HG02884 (cell line): ENCODE results near the gene HNRNPLL.
"Not testable (repeated sequence)": the region's sequence is repeated elsewhere in the genome, so short reads cannot be mapped to it uniquely, and the experiment has no call there.

Experiments
- ATAC-seq: cut with Tn5 transposase; IDR thresholded peaks from one replicate; pipeline ENCODE4 v1.9.1; 2021; ENCODE audit warnings: mild to moderate bottlenecking, moderate library complexity; ENCODE audit not compliant: unreplicated experiment

Gene HNRNPLL

DNA sequence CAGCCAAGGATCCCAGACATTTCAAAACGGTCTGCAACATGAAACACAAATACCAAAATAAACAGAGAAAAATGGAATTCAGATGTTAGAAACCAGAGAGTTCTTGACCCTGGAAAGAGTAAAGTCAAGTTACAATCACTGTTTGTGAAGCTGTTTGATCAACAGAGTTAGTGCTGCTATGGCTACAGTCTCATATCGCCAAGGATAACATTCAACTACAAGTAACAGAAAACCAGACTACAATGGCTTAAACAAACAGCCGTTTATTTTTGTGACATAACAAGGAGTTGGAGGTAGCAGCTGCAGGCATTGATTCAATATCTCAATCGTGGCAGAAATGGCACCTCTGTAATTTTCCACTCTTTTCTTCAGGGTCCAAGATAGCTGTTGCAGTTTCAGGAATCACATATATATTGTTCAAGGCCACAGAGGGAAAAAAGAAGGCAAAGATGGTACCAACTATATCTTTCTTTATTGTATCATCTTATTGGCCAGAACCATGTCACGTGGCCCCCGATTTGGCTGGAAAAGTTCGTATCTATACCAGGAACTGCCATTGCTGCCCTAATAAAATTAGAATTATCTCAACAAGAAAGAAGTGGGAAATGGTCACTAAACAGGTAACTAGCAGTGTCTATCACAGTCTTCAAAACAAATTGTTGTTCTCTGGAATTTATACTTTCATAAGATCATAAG lies 17.7 kb upstream of the HNRNPLL start:
- no peak for ATAC-seq

DNA sequence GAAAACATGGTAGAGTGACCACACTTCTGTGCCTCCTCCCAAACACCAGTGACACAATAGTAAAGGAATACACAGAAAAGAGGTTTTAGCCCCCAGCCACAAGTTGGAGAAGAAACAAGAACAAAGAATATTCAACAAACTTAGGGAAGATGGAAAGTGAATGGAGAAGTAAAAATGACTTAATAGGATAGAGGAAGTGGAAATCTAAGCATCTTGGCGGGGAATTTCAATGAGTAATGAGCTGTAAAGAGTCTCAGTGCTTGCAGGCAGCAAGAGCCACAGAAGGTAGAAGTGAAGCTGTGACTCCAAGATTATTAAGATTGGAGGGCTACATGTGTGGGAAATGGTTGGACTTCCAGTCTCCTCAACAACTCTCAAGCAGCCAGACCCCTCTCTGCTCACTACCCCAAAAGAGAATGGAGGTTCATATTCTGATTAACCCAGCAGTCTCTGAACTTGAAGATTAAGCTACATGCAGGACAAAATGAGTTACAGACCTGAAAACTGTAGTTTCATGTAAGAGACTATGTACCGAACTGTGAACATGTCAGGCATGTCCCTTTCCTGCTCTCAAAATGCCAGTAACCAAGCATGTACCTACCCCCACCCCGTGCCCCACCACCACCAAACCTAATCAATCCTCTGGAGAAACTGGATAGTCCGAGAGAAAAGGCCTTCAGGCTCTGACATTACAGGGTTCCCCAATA lies 16.9 kb upstream of the HNRNPLL start:
- peak; percentile 55 for ATAC-seq

DNA sequence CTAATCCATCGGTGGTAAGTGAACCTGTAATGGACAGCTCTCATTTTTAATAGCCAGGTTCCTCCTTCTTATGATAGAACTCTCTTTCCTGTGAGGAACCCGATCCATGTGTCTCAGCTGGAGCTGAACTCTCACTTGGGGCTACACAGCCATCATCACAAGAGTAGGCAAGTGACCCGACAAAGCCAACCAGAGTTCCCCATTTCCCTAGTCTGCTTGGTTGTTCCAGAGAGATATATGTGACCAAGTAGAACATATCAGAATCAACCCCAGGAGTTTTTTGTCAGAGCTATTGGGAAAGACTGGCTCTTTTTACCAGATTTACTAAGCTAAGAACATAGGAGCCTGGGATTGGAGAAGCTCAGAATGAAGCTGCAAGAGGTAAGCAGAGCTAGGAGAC lies 14.6 kb upstream of the HNRNPLL start:
- no peak for ATAC-seq

DNA sequence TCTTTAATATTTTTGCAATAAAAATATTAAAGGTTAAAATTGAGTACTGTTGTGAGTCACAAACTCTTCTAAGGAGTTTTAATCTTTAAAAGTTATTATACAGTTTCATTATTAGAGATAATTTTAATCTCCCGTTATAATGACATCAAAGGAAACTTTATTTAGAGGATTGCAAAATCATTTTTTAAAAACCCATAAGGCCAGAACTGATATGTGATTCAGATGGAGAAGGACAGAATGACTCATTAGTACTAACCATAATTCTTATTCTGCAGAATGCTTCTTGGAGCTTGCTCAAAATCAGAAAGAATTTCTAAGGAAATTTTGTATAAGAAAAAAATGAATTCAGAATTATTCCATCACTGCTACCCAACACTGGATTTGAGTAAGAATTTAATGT lies 12.5 kb upstream of the HNRNPLL start:
- ATAC-seq, result no peak

DNA sequence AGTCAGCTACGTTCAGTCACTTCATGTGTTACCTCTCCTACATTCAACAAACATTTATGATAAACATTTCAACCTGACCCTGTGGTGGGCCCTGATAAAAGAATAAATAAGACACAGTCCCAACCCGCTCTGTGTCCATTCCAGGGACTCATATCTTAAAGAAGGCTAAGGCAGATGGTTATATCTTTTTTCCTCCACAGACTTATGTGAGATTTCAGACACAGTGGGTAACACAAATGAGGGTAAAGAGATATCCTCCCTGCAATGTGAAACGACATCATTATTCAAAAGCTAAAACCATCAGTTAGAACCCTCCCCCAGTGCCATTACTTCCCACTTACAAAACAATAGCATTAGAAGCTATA lies 11.1 kb upstream of the HNRNPLL start:
- ATAC-seq, result no peak

DNA sequence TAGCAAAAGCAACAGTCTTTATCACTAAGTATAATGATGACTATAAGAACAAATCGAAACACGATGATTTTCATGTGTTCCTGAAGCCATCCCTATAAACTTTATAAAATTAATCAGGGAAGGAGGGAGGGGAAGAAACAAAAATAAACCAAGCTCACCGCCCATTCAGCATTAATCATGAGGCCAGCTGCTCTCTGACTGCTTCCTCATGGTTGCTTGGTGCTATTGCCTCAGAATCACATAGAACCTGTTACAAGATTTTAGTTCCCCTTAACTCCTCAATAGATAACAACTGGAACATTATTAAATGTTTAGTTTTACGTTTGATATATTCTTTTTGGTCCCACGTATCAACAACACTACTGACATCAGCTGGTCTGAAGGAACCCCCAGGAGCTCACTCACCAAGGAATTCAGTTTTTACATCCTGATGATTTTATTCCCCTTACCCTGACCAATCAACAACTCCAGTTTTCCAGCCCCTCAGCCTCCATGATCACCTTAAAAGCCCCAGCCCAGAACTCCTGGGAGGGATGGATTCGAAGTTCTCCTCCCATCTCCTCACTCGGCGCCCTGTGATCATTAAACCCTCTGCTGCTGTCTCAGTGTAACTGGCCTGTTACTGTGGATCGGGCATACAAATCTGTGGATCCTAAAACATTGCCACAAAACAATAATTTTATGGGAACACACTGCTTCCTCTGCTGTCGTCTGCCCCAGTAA lies 10.6 kb upstream of the HNRNPLL start:
- ATAC-seq, result no peak

DNA sequence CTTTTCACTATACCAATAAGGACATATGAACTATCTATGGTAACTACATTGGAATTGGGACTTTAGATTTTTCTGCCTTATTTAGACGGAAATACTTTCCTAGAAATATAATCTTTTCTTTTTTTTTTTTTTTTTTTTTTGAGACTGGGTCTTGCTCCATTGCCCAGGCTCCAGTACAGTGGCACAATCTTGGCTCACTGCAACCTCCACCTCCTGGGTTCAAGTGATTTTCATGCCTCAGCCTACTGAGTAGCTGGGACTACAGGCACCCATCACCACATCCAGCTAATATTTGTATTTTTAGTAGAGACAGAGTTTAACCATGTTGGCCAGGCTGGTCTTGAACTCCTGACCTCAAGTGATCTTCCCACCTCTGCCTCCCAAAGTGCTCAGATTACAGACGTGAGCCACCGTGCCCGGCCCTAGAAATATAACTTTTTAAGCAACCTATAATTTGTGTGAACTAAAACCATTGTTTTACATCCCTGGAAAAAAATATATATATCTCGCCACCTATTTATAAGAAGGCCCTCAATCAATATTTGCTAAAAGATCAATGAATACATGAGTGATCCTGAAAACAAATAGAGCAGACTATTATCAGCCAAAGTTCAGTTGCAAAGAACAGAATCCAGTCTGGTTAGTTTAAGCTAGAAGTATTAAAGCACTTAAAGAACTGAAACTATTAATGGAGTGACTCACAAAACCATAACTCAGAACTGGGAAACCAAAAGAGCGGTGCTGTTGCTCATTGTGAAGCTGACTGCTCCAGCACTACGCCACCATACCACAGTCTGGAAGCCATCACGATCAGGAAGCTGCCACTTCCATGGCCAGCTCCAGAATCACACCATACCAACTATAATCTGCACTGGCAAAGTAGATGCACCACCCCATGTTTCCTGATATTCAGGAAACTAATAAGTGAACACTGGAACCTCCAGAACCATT lies 8.4 kb upstream of the HNRNPLL start:
- peak; percentile 57 for ATAC-seq

DNA sequence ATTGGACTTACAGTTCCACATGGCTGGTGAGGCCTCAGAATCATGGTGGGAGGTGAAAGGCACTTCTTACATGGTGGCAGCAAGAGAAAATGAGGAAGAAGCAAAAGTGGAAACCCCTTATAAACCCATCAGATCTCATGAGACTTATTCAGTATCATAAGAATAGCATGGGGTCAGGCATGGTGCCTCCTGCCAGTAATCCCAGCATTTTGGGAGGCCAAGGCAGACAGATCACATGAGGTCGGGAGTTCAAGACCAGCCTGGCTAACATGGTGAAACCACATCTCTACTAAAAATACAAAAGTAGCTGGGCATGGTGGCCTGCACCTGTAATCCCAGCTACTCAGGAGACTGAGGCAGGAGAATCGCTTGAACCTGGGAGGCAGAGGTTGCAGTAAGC lies 6.5 kb upstream of the HNRNPLL start:
- ATAC-seq, result not testable (repeated sequence)

DNA sequence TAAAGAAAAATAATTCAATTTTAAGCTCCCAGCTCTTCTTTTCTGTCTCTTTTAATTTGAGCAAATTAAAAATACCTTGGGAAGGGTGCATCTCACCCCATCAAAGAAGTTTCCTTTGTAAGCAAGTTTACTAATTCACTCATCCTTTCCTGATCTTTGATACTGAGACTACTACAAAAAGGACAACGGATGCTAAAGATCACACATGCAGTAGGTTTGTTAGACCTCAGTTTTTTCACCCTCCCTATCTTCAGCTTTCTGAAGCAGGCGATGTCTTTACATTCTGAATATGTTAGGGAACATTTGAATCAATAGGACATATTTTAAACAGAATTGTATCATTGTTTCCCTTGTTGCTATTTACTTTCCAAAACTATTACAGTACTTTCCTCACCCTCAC lies 6.0 kb upstream of the HNRNPLL start:
- ATAC-seq, result no peak

DNA sequence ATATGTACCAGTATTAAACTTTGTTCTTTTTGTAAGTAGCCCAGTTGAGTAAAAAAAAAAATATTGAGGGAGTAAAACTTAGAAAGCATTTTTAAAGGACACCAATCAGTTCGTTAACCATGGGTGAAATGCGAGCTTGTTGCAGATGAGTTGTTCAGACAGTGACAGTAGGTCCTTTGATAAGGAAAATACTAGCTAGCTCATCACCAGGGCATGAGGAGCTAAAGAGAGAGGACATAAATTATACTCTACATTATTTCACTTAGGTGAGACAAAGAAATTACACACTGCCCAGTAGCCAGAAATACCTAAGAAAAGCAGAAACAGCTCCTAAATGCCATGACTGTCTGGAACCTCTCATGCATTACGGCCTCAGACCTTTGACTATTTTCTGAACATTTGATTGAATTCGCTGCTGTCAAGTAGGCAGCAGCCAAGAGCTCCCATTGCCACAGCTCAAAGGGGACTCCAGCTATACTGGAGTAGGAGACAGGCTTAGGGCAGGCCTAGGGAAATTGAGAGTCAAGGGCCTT lies 2.6 kb upstream of the HNRNPLL start:
- ATAC-seq, result no peak

DNA sequence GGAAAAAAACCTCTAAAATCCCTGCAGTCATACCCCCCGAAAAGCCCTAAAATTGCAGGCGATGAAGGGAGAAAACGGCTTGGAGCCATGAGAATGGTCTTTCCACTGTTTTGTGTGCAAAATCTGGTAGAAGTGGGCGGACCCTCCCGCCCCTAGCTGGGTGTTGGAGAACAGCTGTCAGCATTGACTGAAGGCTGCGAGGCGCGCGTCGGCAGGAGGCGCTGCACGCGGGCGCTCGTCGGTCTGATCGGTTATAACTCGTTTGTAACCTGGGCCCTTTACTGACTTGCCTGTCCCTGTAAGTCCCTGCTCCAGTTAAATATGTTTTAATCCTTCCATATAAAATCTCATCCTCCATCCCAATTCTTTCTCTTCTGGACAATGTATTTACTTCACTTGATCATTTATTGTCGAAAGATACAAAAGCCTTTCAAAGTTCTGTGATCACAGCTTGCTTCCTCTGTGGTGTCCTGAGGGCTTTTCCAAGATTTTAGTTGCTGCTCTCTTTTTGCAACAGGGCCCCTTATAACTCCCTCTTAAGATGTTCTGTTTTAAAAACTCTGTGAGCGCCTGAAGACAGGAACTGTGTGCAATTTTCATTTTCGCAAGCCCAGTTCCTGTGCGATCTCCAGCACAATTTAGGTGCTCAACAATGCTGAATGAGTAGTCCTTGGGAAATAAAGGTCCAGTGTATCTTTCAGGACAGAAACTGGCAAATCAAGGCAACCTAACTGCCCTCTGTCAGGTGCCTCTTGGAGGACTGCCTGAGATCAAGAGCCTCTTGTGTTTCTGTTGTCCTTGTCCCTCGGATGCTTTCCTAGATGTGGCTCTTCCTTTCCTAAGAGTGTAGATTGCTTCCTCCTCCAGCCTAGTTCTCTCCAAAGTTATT lies 918 bp upstream of the HNRNPLL start:
- peak; percentile 37 for ATAC-seq

DNA sequence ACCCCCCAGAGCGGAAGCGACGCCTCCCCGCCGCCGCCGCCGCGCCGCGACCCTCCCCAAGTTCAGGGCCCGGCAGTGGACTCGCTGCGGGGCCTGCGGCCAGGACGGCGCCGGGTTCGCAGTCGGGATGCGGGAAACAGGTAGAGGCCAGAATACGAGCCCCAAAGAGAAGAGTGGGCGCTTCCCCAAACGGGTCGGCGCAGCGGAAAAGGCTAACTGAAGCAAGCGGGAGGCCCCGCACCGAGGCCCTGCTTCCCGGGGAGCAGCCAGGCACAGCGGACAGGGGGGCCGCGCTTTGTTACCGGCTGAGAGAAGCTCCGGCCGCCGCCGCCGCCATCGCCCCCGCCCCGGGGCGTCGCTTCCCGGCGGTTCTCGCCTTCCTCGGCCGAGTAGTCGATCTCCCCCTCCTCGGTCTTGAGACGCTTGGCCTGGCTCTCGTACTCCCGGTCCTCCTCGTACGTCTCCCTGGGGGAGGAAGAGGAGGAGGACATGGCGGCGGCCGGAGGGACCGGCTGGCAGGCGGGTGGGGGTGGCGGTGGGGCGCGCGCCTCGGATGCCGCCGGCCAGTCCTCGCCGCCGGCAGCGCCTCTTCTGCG lies 494 bp downstream of the HNRNPLL start:
- ATAC-seq, result peak; percentile 8

DNA sequence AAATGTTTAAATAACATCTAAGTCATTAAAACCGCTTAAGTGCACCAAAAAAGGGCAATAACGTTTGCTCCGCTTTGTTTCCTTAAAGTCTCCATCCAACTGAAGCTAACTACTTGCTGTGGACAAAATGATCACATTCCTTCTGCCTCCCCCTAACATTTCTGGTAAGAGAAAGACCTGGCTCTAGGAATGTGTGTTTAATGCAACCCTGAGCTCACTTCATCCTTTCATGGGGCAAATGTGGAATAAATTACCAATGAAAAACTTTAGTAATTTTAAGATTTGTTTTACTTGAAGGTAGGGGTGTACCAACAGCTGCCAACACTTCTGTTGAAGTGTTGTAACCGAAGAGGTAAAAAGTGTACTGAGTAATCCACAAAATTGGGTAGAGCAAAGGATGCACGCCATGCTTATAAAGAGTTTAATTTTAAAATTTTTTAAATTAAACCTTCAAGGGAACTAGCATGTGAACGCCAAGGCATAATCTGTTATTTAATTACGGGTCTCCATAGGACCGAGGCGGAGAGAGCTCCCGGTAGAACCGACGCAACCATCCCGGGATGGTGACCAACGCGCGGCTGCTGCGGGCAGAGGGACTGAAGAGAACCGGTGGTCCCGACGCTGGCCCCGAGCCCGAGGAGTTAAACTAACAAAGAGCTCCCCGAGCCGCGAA lies 1.1 kb downstream of the HNRNPLL start:
- no peak for ATAC-seq

DNA sequence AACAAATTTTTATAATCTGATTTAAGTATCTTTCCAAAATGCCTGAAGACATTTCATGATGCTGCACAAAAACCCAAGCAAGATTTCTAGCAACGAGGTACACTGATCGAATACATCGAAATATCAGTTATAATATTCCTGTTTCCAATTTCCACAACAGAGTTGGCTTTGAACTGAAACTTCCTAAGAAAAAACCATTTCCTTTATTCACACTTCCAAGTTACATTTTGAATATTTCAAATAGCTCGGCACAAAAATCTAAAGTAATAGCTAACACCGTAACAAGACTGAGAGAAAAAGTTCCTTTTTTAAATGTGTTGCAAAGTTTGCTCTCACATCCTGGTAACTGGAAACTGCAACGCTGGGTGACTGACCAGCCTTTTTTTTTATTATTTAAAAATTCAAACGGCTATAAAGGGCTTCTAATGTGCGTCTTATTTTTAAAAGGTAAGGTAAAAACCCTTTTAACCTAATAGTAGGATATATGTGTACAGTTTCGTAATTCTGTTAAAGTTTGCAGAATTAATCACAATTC lies 1.7 kb downstream of the HNRNPLL start:
- ATAC-seq, result no peak

DNA sequence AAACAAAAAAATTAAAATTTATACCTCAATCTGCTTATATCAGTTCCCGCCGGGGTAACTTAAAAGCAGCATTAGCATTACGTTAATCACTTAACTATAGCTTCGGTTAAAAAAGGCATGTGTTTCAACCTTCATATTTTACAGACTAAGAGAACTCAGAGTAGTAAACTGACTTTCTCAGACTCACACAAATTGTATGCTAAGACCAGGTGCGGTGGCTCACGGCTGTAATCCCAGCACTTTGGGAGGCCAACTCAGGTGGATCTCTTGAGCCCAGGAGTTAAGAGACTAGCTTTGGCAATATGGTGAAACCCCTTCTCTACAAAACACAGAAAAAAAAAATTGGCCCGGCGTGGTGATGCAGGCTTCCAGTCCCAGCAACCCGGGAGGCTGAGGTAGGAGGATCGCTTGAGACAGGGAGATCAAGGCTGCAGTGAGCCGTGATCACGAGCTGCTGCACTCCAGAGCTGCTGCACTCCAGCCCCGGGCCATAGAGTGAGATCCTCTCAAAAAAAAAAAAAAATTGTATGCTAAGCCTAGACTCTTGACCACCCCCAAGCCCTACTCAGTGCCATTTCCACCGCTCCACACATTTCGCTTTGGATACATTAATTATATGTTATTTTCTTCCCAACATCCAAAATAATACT lies 2.4 kb downstream of the HNRNPLL start:
- ATAC-seq, result no peak

DNA sequence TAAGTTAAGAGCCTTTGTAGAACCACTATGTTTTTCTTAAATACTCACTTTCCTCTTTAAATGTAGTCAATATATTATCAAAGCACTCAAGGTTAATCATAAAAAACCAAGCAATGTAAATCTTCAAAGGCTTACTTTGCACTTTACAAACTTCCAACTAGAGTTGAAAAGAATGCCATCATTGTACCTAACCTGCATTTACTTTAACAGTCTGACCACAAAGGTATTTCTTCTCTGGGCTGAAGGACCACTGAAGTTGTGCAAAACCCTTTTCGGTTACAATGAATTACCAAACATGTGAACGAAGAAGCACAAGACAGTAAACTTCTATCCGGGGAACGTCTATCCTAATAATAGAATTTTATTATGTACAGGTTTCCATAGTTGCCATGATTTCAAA lies 3.0 kb downstream of the HNRNPLL start:
- ATAC-seq, result no peak

DNA sequence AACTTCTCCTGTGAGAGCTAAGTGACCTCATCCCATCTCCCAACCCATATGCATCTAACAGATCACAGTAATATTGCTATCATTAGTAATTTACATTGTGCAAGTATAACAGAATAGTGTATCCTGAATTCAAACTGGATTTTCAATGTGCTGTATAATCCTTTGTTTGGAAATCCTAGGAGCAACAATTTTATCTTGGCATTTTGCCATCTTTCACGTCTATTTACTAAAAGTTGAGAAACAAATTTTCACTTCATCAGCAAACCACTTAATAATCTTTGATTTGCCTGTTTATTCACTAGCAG lies 3.8 kb downstream of the HNRNPLL start:
- no peak for ATAC-seq
